CD4-positive, alpha-beta T cell treated with Interleukin-6 for 4 hours (primary cell): ENCODE data around the gene BRWD1.
"Not testable (repeated sequence)": the region's sequence is repeated elsewhere in the genome, so short reads cannot be mapped to it uniquely, and the experiment has no call there.

Experiments
- DNase-seq: peaks from one replicate; pipeline ENCODE4 v3.0.0-alpha.2; 2020; ENCODE audit warnings: mixed read lengths

Gene BRWD1

GRCh38 chr21:39164523-39164922 is 148.9 kb downstream of the BRWD1 start:
- DNase-seq: no peak

DNA sequence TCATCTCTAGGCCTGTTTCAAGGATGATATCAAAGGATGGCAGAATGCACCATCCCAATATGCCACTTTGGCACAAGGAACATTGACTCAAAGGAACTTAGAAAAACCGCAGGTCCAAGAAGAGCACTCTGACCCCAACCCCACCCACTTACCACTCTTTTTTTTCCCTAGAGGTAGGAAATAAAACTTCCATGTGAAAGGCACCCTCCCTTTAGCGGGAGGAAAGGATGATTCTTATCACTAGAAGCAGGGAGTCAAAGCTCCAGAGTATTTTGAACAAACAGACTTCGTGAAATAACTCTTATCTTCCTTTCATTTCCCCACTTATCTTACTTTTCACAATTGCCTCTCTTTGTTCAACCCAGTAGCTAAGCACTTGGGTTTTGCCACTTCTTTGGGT is 152.4 kb downstream of the BRWD1 start:
- no peak for DNase-seq

DNA sequence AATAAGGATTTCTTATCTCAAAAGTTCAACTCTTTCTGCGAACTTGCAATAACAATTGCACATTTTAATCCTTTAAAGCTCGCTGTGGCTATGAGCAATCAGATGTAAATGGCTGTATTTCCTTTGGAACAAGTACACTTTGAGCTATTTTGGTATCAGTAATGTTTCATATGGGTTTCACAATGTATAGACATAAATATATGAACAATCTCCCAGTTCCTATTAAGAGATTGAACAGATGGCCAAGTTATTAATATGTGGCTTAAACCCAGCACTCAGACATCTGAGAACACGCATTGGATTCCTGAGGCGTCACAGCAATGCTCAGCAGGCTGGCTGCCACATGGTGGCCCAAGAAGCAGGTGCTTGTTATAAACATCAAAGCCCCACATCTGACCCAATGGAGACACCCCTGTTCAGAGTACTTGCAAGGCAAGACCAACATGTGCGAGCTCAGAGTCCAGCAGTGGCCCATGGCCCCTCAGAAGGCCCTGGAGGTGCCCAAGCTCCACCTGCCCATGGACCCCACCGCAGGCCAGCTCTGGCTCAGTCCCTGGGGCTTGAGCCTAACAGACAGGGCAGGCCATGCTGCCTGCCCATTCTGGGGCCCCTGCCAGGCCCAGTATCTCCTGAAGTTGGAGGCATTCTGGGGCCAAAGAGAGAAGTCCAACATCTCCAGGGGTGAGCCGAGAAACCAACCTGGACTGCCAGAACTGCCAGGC is 153.9 kb downstream of the BRWD1 start:
- no peak for DNase-seq

DNA sequence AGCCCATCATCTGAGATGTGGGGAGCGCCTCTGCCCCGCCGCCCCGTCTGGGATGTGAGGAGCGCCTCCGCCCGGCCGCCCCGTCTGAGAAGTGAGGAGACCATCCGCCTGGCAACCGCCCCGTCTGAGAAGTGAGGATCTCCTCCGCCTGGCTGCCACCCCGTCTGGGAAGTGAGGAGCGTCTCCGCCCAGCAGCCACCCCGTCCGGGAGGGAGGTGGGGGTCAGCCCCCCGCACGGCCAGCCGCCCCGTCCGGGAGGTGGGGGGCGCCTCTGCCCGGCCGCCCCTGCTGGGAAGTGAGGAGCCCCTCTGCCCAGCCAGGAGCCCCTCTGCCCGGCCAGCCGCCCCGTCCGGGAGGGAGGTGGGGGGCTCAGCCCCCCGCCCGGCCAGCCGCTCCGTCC is 156.2 kb downstream of the BRWD1 start:
- DNase-seq: not testable (repeated sequence)

- DNase-seq: no peak
Observed at GRCh38 chr21:39156024-39156423, 157.4 kb downstream of the BRWD1 start.

GRCh38 chr21:39155578-39155977 is 157.9 kb downstream of the BRWD1 start:
- DNase-seq: no peak

GRCh38 chr21:39153842-39154241 is 159.6 kb downstream of the BRWD1 start:
- DNase-seq: no peak

GRCh38 chr21:39153373-39153772 is 160.1 kb downstream of the BRWD1 start:
- DNase-seq: no peak

DNA sequence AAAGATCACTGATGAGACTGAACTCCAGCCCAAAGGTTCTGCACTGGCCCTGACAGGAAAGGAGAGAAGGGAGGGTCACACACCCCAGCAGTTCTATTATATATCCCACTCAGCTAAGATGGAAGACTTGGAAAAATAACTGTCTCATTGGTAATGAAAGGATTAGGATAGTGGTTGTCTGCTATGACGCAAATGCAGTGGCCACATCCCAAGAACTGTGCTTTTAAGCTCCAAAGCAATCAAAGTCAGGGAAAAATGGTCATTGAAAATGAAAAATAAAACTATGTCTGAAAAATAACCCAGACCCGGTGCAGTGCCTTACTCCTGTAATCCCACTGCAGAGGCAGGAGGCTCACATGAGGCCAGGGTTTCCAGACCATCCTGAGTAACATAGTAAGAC is 161.2 kb downstream of the BRWD1 start:
- no peak for DNase-seq

- DNase-seq: no peak
Observed at GRCh38 chr21:39150877-39151276, 162.6 kb downstream of the BRWD1 start.

DNA sequence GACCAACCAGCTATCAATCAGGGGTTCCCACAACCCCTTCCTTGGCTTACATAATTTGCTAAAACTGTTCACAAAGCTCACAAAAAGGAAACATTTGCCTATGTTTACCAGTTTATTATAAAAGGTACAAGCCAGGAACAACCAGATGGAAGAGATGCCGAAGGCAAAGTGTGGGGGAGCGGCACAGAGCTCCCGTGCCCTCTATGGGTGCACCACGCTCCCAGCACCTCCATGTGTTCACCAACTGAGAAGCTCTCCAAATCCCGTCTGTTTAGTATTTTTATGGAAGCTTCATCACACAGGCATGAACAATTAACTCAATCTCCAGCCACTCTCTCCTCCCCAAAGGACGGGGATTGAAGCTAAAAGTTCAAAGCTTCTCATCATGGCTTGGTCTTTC is 163.1 kb downstream of the BRWD1 start:
- DNase-seq: no peak

DNA sequence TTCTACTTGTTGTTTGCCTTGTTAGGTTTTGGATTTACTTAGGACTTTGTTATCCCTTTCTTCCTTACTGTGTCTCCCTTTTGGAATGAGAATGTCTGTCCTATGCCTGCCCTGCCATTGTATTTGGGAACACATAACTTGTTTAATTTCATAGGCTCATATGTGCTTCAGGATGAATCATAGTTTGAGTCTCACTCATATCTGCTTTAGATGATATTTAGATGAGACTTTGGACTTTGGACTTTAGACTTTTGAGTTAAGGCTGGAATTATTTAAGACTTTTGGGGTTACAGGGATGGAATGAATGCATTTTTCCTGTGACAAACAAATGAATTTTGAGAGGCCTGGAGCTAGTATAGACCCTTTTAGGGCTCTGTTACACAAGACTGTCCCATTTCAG is 163.6 kb downstream of the BRWD1 start:
- no peak for DNase-seq

- DNase-seq: no peak
Observed at GRCh38 chr21:39148975-39149374, 164.5 kb downstream of the BRWD1 start.

GRCh38 chr21:39144191-39144590 is 169.2 kb downstream of the BRWD1 start:
- DNase-seq: no peak

DNA sequence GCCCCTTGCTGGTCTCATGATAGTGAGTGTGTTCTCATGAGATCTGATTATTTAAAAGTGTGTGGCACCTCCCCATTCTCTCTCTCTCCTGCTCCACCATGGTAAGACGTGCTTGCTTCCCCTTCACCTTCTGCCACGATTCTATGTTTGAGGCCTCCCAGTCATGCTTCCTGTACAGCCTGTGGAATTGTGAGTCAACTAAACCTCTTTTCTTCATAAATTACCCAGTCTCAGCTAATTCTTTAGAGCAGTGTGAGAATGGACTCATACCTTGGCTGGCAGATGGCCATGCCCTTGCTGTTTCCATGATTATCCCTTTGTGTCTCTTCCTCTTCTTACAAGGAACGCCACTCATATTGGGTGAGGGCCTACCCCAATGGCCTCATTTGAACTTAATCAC is 170.5 kb downstream of the BRWD1 start:
- DNase-seq: no peak

- DNase-seq: no peak
Observed at GRCh38 chr21:39141502-39141901, 171.9 kb downstream of the BRWD1 start.

GRCh38 chr21:39137248-39138178 is 175.9 kb downstream of the BRWD1 start:
- DNase-seq: no peak

DNA sequence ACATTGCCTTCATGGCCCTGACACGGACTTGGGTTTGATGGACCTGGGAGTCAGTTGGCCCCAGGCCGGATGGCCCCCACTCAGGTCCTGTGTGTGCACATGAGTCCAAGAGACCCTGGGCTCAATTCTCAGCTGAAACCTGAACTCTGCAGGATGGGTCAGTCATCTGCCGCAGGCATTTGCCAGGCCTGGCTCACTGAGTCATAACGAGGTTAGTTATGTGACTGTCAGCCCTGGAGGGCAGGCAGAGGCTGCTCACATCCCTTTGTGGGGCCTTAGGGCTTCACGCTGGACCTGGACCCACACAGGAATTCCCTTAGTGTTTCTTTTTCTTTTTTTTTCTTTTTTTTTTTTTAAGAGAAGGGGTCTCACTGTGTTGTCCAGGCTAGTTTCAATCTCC is 176.7 kb downstream of the BRWD1 start:
- no peak for DNase-seq

DNA sequence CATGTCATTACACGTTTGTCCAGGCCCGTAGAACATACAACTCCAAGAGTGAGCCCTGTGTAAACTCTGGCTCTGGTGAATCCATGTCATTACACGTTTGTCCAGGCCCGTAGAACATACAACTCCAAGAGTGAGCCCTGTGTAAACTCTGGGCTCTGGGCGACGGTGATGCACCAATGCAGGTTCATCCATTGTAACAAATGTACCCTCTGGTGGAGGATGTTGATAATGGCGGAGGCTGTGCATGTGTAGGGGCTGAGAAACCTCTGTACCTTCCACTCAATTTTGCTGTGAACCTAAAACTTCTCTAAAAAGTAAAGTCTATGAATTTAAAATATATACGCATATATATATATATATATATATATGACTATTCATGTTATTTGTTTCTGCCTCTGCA is 177.3 kb downstream of the BRWD1 start:
- DNase-seq: not testable (repeated sequence)

- no peak for DNase-seq
Observed at GRCh38 chr21:39134288-39134810, 179.1 kb downstream of the BRWD1 start.
